Ovary (tissue), 9 donors: ENCODE data around the gene CFDP1. TPM values are rescaled to one million over a fixed set of nuclear protein-coding genes. Genes with fewer than 3 reads are reported as not detected.
A peak's percentile ranks its signal among the peaks of the same experiment; 100 is the strongest.

ENCODE experiments used
- DNase-seq, 5 donors: peaks; one replicate each; pipeline ENCODE4 v3.0.0-alpha.2; 2019 to 2020
- H3K27ac ChIP-seq, 2 donors: fragments of 200-600 bp; one replicate each; pipeline versions ENCODE4 v1.5.1 to v1.8.0; 2019 to 2022
- H3K27me3 ChIP-seq: fragments of 200-600 bp; one replicate; pipeline ENCODE4 v1.8.0; 2022
- H3K36me3 ChIP-seq: fragments of 200-600 bp; sonication (generic); one replicate; pipeline ENCODE4 v1.5.1; 2019
- H3K4me1 ChIP-seq: one replicate; pipeline ENCODE4 v1.8.1; 2013; ENCODE audit warnings: mild to moderate bottlenecking, moderate library complexity; ENCODE audit not compliant: insufficient read depth
- H3K4me3 ChIP-seq: fragments of 200-600 bp; sonication (generic); one replicate; pipeline ENCODE4 v1.5.1; 2017
- H3K9me3 ChIP-seq, 2 donors: fragments of 200-600 bp in 1 of 2; sonication (generic) in 1 of 2; one replicate each; pipeline versions ENCODE4 v1.5.1 to v1.8.1; 2013 to 2019; ENCODE audit warnings: mild to moderate bottlenecking in 1 of 2, moderate library complexity in 1 of 2
- EP300 ChIP-seq: sonication (generic); formaldehyde crosslinking; IDR thresholded peaks from one replicate; pipeline ENCODE4 v1.6.1; 2017; ENCODE audit warnings: antibody characterized with exemption
- POLR2A ChIP-seq: fragments of 450-650 bp; IDR thresholded peaks from one replicate; pipeline ENCODE4 v1.6.1; 2017; ENCODE audit warnings: antibody characterized with exemption, mild to moderate bottlenecking, moderate library complexity
- WGBS, 3 donors: extraction: QIAGEN DNeasy Blood & Tissue Kit in 1 of 3; methylation state at CpG; one replicate each; pipeline versions ENCODE4 v1.1.5 to v1.1.7; 2013 to 2017; 5-methylcytosine and 5-hydroxymethylcytosine counted together
- intact Hi-C, 4 donors: fragments of 100-400 bp; cut with DNase I; formaldehyde crosslinking; loops; one replicate each; pipeline versions ENCODE4 v1.11.0 to v1.15.1; 2022 to 2023
- polyA plus RNA-seq, 2 donors: library from polyadenylated mRNA; stranded (reverse); fragments of 200-250 nt in 1 of 2; fragments of 350-450 nt in 1 of 2; fragmentation: Illumina TruSeq in 1 of 2; extraction: RNeasy Lipid Tissue Mini Kit (QIAGEN cat#74804) in 1 of 2; gene quantifications; one replicate each; pipeline ENCODE4 v1.2.3, GENCODE V29; 2013 to 2014
- total RNA-seq, 7 donors: library from RNA; depleted of rRNA in 2 of 7; stranded (reverse); fragments of >200 nt in 2 of 7; fragmentation: NEBNext Ultra II Directional in 3 of 7; extraction: Animal tissue kit (Norgen Biotek cat#: 25700) in 3 of 7; gene quantifications; one replicate each; pipeline versions ENCODE4 v1.1.0 to v1.2.4, GENCODE V29; 2016 to 2023
- TF ChIP-seq, protein P1 (sequence below), 3 donors: fragments of 450-650 bp in 2 of 3; fragments of 200-600 bp in 1 of 3; IDR thresholded peaks; one replicate each; pipeline versions ENCODE4 v1.5.1 to v1.8.0; 2016 to 2022; ENCODE audit warnings: antibody characterized with exemption in 3 of 3, mild to moderate bottlenecking in 1 of 3
- donor health status: DM: no; HTN: no; CAD: no; lungs with moderate emphysema.
- donor health status: DM: no; HTN: no; CAD: no.
- donor health status: Bipolar disorder and iron deficiency.
- donor health status: DM: yes; HTN: yes; CAD: no.
- donor health status: DM: no; HTN: no; CAD: no.
- donor health status: DM: yes; HTN: yes; CAD: no.

The CFDP1 gene
- total and polyA plus RNA-seq, 9 donors: 67.0 to 173 (median 73.0) TPM

DNA sequence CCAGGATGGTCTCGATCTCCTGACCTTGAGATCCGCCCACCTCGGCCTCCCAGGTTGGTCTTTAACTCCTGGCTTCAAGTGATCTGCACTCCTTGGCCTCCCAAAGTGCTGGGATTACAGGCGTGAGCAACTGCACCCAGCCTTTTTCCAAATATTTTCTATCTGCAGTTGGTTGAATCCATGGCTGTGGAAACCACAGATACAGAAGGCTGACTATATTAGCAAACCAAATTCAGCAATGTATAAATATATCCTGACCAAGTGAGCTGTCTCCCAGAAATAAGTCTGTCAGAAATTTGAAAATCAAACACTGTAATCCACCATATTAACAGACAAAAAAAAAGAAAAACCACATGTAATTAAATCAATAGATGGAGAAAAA, 9.6 kb downstream of the CFDP1 start:
- H3K27ac ChIP-seq: no peak overlapping the region
- WGBS, 3 donors: 28 to 44% (median 31%) methylated on average over 4 of the region's 4 CpGs
- TF ChIP-seq POLR2A (no peak), EP300 (no peak)
- TF ChIP-seq, protein P1, sequence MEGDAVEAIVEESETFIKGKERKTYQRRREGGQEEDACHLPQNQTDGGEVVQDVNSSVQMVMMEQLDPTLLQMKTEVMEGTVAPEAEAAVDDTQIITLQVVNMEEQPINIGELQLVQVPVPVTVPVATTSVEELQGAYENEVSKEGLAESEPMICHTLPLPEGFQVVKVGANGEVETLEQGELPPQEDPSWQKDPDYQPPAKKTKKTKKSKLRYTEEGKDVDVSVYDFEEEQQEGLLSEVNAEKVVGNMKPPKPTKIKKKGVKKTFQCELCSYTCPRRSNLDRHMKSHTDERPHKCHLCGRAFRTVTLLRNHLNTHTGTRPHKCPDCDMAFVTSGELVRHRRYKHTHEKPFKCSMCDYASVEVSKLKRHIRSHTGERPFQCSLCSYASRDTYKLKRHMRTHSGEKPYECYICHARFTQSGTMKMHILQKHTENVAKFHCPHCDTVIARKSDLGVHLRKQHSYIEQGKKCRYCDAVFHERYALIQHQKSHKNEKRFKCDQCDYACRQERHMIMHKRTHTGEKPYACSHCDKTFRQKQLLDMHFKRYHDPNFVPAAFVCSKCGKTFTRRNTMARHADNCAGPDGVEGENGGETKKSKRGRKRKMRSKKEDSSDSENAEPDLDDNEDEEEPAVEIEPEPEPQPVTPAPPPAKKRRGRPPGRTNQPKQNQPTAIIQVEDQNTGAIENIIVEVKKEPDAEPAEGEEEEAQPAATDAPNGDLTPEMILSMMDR (IDR thresholded peaks at IDR 0.05): no peak
- H3K9me3 ChIP-seq: no peaks in the 10 kb centered on the region
- no peaks in the 10 kb centered on the region for H3K36me3 ChIP-seq
- no peak overlapping the region for H3K4me3 ChIP-seq
- H3K4me1 ChIP-seq: peaks cover 15% of the 10 kb centered on the region
- intact Hi-C loops: no loop called here
- H3K27me3 ChIP-seq: no peaks in the 10 kb centered on the region
- DNase-seq: no peak

DNA sequence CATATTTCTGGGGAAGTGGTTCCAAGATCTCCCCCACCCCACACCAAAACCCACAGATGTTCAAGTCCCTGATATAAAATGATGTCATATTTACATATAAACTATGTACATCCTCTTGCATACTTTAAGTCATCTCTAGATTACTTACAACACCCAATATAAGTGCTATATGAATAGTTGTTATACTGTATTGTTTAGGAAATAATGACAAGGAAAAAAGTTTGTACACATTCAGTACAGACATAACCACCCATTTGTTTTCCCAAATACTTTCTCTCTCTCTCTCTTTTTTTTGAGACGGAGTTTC, 11.5 kb downstream of the CFDP1 start:
- Histone ChIP-seq H3K4me3 (no peak overlapping the region), H3K9me3 (no peaks in the 10 kb centered on the region), H3K27me3 (no peaks in the 10 kb centered on the region), H3K4me1 (peaks cover 17% of the 10 kb centered on the region), H3K27ac (no peak overlapping the region), H3K36me3 (no peaks in the 10 kb centered on the region)
- WGBS, 3 donors: 78 to 91% (median 87%) methylated on average over 1 of the region's 1 CpG
- DNase-seq: no peak
- TF ChIP-seq EP300: no peak
- intact Hi-C loops: no loop called here

DNA sequence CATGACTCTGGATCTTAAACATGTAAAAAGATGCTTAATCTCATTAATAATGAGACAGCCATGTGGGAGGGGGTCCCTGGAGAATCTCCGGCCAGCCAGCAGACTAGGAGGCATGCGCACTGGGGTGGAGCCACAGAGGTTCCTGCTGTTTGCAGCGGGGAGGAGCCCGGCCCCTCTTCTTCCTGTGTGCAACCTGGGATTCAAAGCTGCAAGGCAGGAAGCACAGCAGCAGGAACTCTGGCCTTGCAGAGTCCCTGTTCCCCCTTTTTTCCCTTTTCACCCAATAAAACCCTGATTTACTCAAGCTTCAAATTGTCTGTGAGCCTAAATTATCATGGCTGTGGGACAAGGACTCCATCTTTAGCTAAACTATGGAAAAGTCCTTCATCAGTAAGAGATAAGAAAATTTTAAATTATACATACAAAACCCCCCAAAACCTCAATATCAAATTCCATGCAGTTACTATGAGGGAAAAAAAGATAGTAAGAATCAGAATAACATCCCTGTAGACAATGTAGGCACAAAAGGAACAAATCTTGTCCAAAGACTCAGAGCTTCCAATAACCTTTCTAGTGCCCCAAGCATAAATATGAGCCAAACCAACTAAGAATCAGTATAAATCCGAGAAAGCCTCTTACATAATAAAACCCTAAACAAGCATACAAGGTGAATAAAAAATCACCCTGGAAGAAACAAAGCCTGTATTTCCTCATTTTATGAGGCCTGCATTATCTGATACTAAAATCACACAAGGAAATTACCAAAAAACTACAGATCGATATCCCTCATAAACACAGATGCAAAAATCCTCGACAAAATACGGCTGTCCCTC, 12.1 kb downstream of the CFDP1 start:
- TF ChIP-seq EP300 (no peak), POLR2A (no peak)
- TF ChIP-seq, protein P1 (IDR thresholded peaks at IDR 0.05): no peak
- WGBS, 3 donors: 27 to 29% (median 29%) methylated on average over 8 of the region's 8 CpGs

DNA sequence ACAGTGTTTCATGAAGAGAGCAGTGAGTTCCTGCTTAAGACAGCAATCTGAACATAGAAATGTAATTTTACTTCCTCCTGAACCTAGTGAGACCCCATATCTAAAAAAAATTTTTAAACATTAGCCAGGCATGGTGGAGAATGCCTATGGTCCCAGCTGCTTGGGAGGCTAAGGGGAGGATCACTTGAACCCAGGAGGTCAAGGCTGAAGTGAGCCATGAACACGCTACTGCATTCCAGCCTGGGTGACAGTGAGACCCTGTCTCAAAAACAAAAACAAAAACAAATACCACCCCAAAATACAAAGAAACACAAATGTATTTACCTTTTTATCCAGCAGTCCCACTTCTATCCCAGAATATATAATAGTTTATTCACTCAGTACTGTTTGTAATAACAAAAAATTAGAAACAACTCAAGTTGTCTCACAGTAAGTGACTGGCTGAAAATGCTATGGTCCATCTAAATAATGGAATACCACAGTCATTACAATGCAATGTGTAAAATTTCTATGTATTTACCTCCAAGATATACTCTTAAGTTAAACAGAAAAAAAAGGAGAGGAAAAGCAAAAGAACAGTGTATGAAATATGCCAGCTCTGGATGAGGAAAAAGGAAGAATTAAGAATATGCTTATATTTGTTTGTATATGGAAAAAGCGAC, 16.3 kb downstream of the CFDP1 start:
- 4 to 17% (median 14%) methylated on average over 2 of the region's 2 CpGs for WGBS, 3 donors
- Histone ChIP-seq H3K4me3 (no peak overlapping the region), H3K36me3 (no peaks in the 10 kb centered on the region), H3K4me1 (peaks cover 10% of the 10 kb centered on the region), H3K27me3 (no peaks in the 10 kb centered on the region), H3K9me3 (no peaks in the 10 kb centered on the region), H3K27ac (no peak overlapping the region)
- TF ChIP-seq, protein P1 (IDR thresholded peaks at IDR 0.05): no peak
- TF ChIP-seq EP300 (no peak), POLR2A (no peak)
- DNase-seq: no peak
- intact Hi-C loops: no loop called here

More for the DNA sequence above, 12.1 kb downstream of the CFDP1 start:
- intact Hi-C loops: no loop called here
- Histone ChIP-seq H3K9me3 (no peaks in the 10 kb centered on the region), H3K4me1 (peaks cover 19% of the 10 kb centered on the region), H3K4me3 (no peak overlapping the region), H3K36me3 (no peaks in the 10 kb centered on the region), H3K27ac (no peak overlapping the region), H3K27me3 (no peaks in the 10 kb centered on the region)
- DNase-seq: peak; percentile 56 to 78 (median 64)
